Nephron (organoid): ENCODE measurements around the gene NGF.
A peak's percentile ranks its signal among the peaks of the same experiment; 100 is the strongest.

Experiments
- H3K27ac Mint-ChIP-seq, 3 experiments: 2 replicates each; pipeline ENCODE4 v1.8.0; 2020; ENCODE audit warnings: mixed read lengths in 3 of 3, mild to moderate bottlenecking in 2 of 3, moderate library complexity in 1 of 3
- H3K27me3 Mint-ChIP-seq: 2 replicates; pipeline ENCODE4 v1.8.0; 2021; ENCODE audit warnings: low read depth, mild to moderate bottlenecking, moderate library complexity, mixed read lengths
- H3K36me3 Mint-ChIP-seq: 2 replicates; pipeline ENCODE4 v1.8.0; 2020; ENCODE audit warnings: low read depth, mixed read lengths
- H3K4me1 Mint-ChIP-seq: 2 replicates; pipeline ENCODE4 v1.8.0; 2020; ENCODE audit warnings: mixed read lengths
- H3K4me3 Mint-ChIP-seq, 3 experiments: 2 replicates each; pipeline ENCODE4 v1.8.0; 2020; ENCODE audit warnings: mild to moderate bottlenecking in 3 of 3, mixed read lengths in 3 of 3, moderate library complexity in 2 of 3
- H3K9me3 Mint-ChIP-seq: 2 replicates; pipeline ENCODE4 v1.8.0; 2020; ENCODE audit warnings: mixed read lengths
- TF ChIP-seq, protein P1 (sequence below), 3 experiments: fragments of 200-600 bp; sonication (generic); IDR thresholded peaks; one replicate each; pipeline ENCODE4 v1.5.0; 2021; ENCODE audit warnings: antibody characterized with exemption in 3 of 3; ENCODE audit not compliant: unreplicated experiment in 3 of 3

Gene NGF

DNA sequence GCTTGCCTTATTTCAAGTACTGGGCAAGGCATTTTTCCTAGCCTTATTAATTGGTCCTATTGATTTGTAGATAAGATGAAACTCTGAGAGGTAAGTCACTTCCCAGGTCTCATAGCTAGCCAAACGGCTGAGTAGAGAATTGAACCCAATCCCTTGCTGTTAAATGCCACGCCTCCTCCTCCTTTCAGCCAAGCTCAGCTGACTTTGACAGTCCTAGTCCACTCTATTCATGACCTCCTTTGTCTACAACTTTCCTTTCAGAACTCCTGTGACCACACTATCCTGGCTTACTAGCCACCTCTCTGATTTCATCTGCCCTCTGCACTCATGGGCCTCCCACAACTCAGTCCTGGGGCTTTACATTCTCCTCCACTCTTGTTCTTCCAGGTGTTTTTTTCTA lies 3.9 kb upstream of the NGF start:
- Mint-ChIP-seq H3K9me3 (no peaks in the 10 kb centered on the region), H3K4me1 (no peaks in the 10 kb centered on the region), H3K4me3 (no peak overlapping the region), H3K27ac (no peak overlapping the region), H3K27me3 (peaks cover 74% of the 10 kb centered on the region), H3K36me3 (no peaks in the 10 kb centered on the region)
- TF ChIP-seq, protein P1, sequence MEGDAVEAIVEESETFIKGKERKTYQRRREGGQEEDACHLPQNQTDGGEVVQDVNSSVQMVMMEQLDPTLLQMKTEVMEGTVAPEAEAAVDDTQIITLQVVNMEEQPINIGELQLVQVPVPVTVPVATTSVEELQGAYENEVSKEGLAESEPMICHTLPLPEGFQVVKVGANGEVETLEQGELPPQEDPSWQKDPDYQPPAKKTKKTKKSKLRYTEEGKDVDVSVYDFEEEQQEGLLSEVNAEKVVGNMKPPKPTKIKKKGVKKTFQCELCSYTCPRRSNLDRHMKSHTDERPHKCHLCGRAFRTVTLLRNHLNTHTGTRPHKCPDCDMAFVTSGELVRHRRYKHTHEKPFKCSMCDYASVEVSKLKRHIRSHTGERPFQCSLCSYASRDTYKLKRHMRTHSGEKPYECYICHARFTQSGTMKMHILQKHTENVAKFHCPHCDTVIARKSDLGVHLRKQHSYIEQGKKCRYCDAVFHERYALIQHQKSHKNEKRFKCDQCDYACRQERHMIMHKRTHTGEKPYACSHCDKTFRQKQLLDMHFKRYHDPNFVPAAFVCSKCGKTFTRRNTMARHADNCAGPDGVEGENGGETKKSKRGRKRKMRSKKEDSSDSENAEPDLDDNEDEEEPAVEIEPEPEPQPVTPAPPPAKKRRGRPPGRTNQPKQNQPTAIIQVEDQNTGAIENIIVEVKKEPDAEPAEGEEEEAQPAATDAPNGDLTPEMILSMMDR (IDR thresholded peaks at IDR 0.05; ENCODE audit: unreplicated experiment in 3 of 3) = no peak

DNA sequence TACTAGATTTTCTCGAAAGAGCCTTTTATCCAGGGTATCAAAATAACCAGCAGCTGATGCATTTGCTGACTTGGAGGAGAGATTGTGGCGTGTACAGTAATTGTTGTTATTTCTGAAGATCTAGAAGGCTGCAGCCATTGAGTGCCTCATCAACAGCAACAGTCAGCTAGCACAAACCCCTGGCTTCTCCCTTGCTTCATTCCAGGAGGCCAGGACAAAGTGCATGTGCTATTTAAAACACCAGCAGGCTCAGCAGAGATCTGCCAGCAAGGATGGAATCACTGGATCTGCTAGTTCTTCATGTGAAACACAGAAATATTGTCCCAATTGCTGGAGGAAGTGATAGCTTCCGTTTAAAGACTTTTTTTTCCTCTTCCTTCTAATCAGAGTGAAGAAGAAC lies 2.8 kb upstream of the NGF start:
- H3K27ac Mint-ChIP-seq = no peak overlapping the region
- TF ChIP-seq, protein P1 (IDR thresholded peaks at IDR 0.05; ENCODE audit: unreplicated experiment in 3 of 3) = no peak
- peaks cover 8% of the 10 kb centered on the region for H3K4me1 Mint-ChIP-seq
- no peaks in the 10 kb centered on the region for H3K9me3 Mint-ChIP-seq
- H3K36me3 Mint-ChIP-seq = no peaks in the 10 kb centered on the region
- H3K27me3 Mint-ChIP-seq = peaks cover 82% of the 10 kb centered on the region
- no peak overlapping the region for H3K4me3 Mint-ChIP-seq

DNA sequence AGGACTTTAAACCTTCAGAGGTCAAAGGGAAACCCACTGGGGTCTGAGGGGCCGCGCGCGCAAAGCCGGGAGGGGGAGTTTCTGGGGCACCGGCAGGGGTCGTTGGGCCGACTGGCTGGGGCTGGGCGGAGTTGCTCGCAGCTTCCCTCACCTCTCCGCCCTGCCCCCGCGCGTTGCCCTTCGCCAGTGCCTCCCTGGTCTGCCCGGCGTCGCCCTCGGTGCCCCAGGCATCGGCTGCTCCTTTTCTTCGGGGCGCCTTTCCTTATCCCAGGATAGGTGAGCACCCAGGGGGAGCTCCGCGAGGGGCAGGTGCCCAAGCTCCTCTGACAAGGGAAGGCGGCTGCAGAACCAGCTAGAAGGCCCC lies 390 bp upstream of the NGF start:
- H3K27me3 Mint-ChIP-seq = peaks cover 86% of the 10 kb centered on the region
- TF ChIP-seq, protein P1 (IDR thresholded peaks at IDR 0.05; ENCODE audit: unreplicated experiment in 3 of 3) = no peak
- no peaks in the 10 kb centered on the region for H3K36me3 Mint-ChIP-seq
- no peaks in the 10 kb centered on the region for H3K9me3 Mint-ChIP-seq
- H3K4me1 Mint-ChIP-seq = peaks cover 8% of the 10 kb centered on the region
- H3K4me3 Mint-ChIP-seq = peak overlapping the region in 2 of 3 experiments; percentile 90 to 91
- no peak overlapping the region for H3K27ac Mint-ChIP-seq

DNA sequence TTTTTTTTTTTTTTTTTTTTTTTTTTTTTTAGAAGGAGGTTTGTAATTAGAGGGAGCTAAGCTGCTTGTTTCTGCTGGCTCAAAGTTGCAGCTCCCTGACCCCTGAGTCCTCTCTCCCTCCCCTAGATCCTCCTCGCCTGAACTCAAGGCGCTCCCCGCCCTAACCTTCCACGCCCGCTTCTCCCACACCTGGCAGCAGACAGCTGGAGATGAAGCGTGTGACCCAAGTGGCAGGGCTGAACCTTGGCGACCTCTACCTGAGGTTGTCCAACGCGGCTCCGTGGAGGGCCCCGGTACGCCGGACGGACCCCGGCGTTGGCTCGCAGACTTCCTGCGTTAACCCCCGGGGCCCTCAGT lies 795 bp downstream of the NGF start:
- Mint-ChIP-seq H3K36me3 (no peaks in the 10 kb centered on the region), H3K9me3 (no peaks in the 10 kb centered on the region), H3K4me3 (peak overlapping the region; percentile 89 to 91 (median 90)), H3K4me1 (peaks cover 12% of the 10 kb centered on the region), H3K27ac (peak overlapping the region in 1 of 3 experiments; percentile 35), H3K27me3 (peaks cover 86% of the 10 kb centered on the region)
- TF ChIP-seq, protein P1 (IDR thresholded peaks at IDR 0.05; ENCODE audit: unreplicated experiment in 3 of 3) = no peak

DNA sequence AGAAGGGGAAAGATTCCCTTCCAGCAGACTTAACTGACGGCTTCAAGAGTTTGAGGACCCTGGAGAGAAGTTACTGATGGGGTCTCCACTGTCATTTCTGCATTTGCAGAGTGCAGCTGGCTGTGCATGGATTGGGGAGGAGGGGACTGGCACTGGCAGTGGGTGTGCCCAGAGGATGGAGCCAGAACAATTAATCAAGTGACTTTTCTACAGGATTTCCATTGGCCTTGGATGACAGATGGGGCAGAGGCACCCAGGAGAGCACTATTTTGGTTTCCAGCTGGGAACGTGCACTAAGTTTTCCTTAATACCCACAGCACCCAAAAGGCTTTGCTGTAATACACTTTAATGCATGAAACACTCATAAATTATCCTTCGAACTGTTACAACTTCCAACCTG lies 1.3 kb downstream of the NGF start:
- peak overlapping the region in 1 of 3 experiments; percentile 51 for H3K27ac Mint-ChIP-seq
- no peaks in the 10 kb centered on the region for H3K36me3 Mint-ChIP-seq
- peaks cover 81% of the 10 kb centered on the region for H3K27me3 Mint-ChIP-seq
- H3K4me1 Mint-ChIP-seq = peaks cover 16% of the 10 kb centered on the region
- H3K9me3 Mint-ChIP-seq = no peaks in the 10 kb centered on the region
- H3K4me3 Mint-ChIP-seq = peak overlapping the region; percentile 78 to 91 (median 82)
- TF ChIP-seq, protein P1 (IDR thresholded peaks at IDR 0.05; ENCODE audit: unreplicated experiment in 3 of 3) = no peak

DNA sequence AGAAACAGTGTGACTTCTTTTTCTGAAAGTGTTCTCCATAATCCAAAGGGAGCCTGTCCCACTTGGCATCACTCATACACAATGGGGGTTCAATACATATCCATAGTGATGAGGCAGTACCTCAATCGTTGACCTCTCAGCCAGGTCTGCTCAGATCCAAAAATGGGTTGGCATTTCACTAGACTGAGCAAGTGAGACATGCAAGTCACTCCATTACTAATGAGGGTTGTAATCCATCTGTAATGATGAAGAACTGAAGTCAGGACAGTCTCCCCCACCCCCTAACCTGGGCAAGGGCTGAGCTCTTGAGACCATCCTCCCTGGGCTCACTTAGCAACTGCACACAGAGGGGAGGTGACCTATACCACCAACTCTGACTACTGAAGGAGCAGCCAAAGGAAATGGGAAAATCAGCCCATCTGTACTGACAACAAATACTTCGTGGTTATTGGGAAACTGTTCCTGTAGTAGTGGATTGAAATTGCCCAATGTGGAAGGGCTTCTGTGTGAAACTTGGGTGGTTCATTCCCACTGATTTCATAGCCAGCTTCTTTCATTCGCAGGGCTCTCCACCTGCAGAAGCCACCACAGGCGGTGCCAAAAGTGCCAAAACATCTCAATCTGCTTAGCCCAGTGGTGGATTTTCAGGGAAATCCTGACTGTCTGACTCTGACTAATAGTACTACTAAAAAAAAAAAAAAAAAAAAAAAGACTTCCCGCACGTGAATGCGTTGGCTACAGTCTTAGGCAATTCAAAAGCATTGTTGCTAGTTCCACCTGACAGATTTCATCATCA lies 5.0 kb downstream of the NGF start:
- H3K36me3 Mint-ChIP-seq = no peaks in the 10 kb centered on the region
- TF ChIP-seq, protein P1 (IDR thresholded peaks at IDR 0.05; ENCODE audit: unreplicated experiment in 3 of 3) = no peak
- H3K4me1 Mint-ChIP-seq = peaks cover 26% of the 10 kb centered on the region
- peak overlapping the region in 1 of 3 experiments; percentile 19 for H3K27ac Mint-ChIP-seq
- peaks cover 50% of the 10 kb centered on the region for H3K27me3 Mint-ChIP-seq
- no peak overlapping the region for H3K4me3 Mint-ChIP-seq
- H3K9me3 Mint-ChIP-seq = no peaks in the 10 kb centered on the region
